ENCODE data around the gene TRIM31. TPM values are rescaled to one million over a fixed set of nuclear protein-coding genes. Genes with fewer than 3 reads are reported as not detected.

TRIM31 gene
- total and polyA plus RNA-seq, 2 experiments from 2014 or later, result not detected

DNA sequence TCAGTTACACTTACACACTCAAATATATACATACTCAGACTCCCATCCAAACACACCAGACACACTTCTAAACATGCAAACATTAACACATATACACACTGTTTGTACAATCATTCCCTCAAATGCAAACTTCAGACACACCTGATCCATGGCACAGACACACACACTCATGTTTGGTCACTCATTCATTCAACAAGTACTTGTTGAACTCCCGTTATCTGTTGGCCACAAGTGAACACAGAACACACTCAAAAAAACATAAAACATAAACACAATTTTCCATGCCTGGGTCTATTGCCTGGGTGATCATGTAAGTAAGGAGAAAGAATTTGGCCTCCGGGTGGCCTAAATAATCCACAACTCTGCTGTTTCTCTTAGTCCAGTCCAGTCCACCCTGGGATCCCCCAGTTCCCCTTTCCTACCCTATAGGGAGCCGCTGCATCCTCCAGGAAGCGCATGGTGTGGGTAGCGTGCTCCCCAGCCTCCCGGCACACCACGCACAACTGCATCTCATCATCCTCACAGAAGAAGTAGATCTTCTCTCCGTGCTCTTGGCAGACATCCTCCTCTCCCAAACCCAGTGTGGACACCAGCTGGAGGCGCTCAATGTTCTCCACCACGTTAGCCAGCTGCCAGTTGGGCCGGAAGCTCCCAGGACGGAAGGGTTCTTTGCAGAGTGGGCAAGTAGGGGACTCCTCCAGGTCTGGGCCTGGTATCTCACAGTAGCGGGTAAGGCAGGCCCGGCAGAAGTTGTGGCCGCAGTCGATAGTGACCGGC is 47.3 kb upstream of the TRIM31 start:
- H3K27me3 ChIP-seq (replicated peaks; ENCODE audit: insufficient read depth), result no peaks in the 10 kb centered on the region; the same call in 1 of the 2 replicates

DNA sequence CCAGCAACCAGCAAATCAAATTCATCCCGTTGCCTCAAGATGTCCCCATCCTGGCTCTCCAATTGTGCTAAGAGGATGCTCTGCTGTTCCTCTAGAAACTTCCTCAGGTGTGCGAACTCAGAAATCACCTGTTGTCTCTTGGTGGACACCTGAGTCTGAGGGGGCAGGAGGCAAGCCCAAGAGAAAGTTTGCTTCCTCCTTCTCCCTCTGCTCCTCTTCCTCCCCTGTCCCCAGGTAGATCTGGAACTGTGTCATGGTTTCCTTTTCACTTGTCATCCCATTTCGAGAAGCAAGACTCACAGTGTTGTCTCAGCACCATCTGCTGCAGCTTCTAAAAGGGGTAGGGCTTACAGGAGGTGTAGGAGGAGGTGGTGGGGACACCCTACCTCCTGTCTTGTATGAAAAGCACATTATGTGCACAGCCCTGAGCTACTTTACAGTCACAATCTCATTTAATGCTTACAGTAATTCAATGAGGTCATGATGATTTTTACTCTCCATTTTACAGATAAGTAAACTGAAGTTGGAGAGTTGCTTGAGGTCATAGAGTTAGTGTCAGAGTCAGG is 45.7 kb upstream of the TRIM31 start:
- no peaks in the 10 kb centered on the region for H3K27me3 ChIP-seq (replicated peaks; ENCODE audit: insufficient read depth)
- TF ChIP-seq EZH2 (IDR thresholded peaks at IDR 0.05; ENCODE audit: insufficient read depth, poor library complexity, severe bottlenecking), result no peak
- no peak for TF ChIP-seq EZH2phosphoT487 (IDR thresholded peaks at IDR 0.05; ENCODE audit: insufficient read depth, low read depth)
- H2AFZ ChIP-seq, result no peak overlapping the region
- H3K9ac ChIP-seq, result no peak overlapping the region
- peaks cover 35% of the 10 kb centered on the region for H3K4me1 ChIP-seq (ENCODE audit: insufficient read depth)
- H3K27ac ChIP-seq, result no peak overlapping the region
- no peaks in the 10 kb centered on the region for H3K9me2 ChIP-seq (ENCODE audit: insufficient read depth)
- DNase-seq, result no peak
- no peaks in the 10 kb centered on the region for H3K36me3 ChIP-seq (ENCODE audit: low read depth)
- peaks cover 15% of the 10 kb centered on the region for H3F3A ChIP-seq (ENCODE audit: insufficient read depth)
- H3K9me3 ChIP-seq (ENCODE audit: low read depth), result no peaks in the 10 kb centered on the region
- H3K4me2 ChIP-seq (ENCODE audit: unreplicated experiment), result no peak overlapping the region
- H3K4me3 ChIP-seq, result no peak overlapping the region
- H4K20me1 ChIP-seq (ENCODE audit: insufficient read depth), result no peaks in the 10 kb centered on the region
- in situ Hi-C loops (cut with MboI), result no loop called here
- WGBS, 2 experiments (ENCODE audit: low coverage in 1 of 2, low lambda C conversion rate in 2 of 2, missing lambda C conversion rate in 2 of 2), result 90 to 91% methylated on average over 3 of the region's 3 CpGs
- no peaks in the 10 kb centered on the region for H3K79me2 ChIP-seq (ENCODE audit: insufficient read depth)

More for the DNA sequence above, 47.3 kb upstream of the TRIM31 start:
- Histone ChIP-seq H2AFZ (no peak overlapping the region), H3K4me1 (ENCODE audit: insufficient read depth) (peaks cover 28% of the 10 kb centered on the region), H3K27ac (no peak overlapping the region), H3K4me2 (ENCODE audit: unreplicated experiment) (no peak overlapping the region), H3K4me3 (no peak overlapping the region), H4K20me1 (ENCODE audit: insufficient read depth) (no peaks in the 10 kb centered on the region), H3K9ac (no peak overlapping the region), H3K9me3 (ENCODE audit: low read depth) (no peaks in the 10 kb centered on the region), H3K9me2 (ENCODE audit: insufficient read depth) (no peaks in the 10 kb centered on the region), H3K36me3 (ENCODE audit: low read depth) (no peaks in the 10 kb centered on the region), H3F3A (ENCODE audit: insufficient read depth) (peaks cover 11% of the 10 kb centered on the region), H3K79me2 (ENCODE audit: insufficient read depth) (no peaks in the 10 kb centered on the region)
- no peak for TF ChIP-seq EZH2phosphoT487 (IDR thresholded peaks at IDR 0.05; ENCODE audit: insufficient read depth, low read depth)
- TF ChIP-seq EZH2 (IDR thresholded peaks at IDR 0.05; ENCODE audit: insufficient read depth, poor library complexity, severe bottlenecking), result no peak
- DNase-seq, result no peak
- 75 to 81% methylated on average over 13 to 17 of the region's 17 CpGs for WGBS, 2 experiments (ENCODE audit: low coverage in 1 of 2, low lambda C conversion rate in 2 of 2, missing lambda C conversion rate in 2 of 2)
- in situ Hi-C loops (cut with MboI), result no loop called here

DNA sequence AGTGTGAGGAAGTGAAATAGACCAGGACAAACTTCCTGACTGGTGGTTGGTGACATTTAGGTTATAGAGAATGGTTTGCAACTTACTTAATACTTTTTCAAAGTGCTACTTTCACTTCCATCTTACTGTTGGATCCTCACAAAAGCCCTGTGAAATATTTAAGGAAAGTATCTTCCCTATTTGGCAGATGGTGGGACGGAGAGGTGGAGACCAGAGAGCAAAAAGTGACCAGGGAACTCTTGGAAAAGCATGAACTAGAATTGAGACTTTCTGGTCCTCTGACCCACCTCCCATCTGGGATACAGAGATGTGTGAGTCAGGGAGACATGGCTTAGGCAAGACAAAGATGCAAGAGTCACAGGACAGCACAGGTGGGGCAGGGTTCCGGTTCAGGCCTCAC is 45.1 kb upstream of the TRIM31 start:
- WGBS, 2 experiments (ENCODE audit: low coverage in 1 of 2, low lambda C conversion rate in 2 of 2, missing lambda C conversion rate in 2 of 2), result 91 to 95% methylated on average over 2 of the region's 2 CpGs
- Histone ChIP-seq H3K4me2 (ENCODE audit: unreplicated experiment) (peak overlapping the region; percentile 10), H3K9me2 (ENCODE audit: insufficient read depth) (no peaks in the 10 kb centered on the region), H3K9ac (no peak overlapping the region), H3K27me3 (replicated peaks; ENCODE audit: insufficient read depth) (no peaks in the 10 kb centered on the region), H3K9me3 (ENCODE audit: low read depth) (no peaks in the 10 kb centered on the region), H3K4me3 (no peak overlapping the region), H4K20me1 (ENCODE audit: insufficient read depth) (no peaks in the 10 kb centered on the region), H3K36me3 (ENCODE audit: low read depth) (no peaks in the 10 kb centered on the region), H3K4me1 (ENCODE audit: insufficient read depth) (peaks cover 35% of the 10 kb centered on the region), H3K27ac (no peak overlapping the region), H3K79me2 (ENCODE audit: insufficient read depth) (no peaks in the 10 kb centered on the region), H3F3A (ENCODE audit: insufficient read depth) (peaks cover 15% of the 10 kb centered on the region), H2AFZ (no peak overlapping the region)
- DNase-seq, result no peak
- in situ Hi-C loops (cut with MboI), result no loop called here
- TF ChIP-seq EZH2phosphoT487 (IDR thresholded peaks at IDR 0.05; ENCODE audit: insufficient read depth, low read depth) (no peak), EZH2 (IDR thresholded peaks at IDR 0.05; ENCODE audit: insufficient read depth, poor library complexity, severe bottlenecking) (no peak)

DNA sequence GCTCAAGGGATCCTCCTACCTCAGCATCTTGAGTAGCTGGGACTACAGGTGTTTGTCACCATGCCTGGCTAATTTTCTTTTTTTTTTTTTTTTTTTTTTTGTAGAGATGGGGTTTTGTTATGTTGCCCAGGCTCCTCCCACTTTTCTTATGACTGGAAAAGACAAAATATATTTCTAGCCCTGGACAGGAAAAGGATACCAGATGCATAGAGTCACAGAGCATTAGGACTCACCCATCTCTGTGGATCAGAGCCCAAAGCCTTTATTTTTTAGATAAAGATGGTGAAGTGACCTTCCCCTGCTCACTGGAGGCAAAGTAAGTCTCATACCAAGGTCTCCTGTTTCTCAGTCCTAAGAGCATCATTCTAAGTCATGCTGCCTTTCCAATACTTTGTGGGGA is 44.7 kb upstream of the TRIM31 start:
- no peak overlapping the region for H2AFZ ChIP-seq
- H4K20me1 ChIP-seq (ENCODE audit: insufficient read depth), result no peaks in the 10 kb centered on the region
- in situ Hi-C loops (cut with MboI), result no loop called here
- no peaks in the 10 kb centered on the region for H3K27me3 ChIP-seq (replicated peaks; ENCODE audit: insufficient read depth)
- TF ChIP-seq EZH2phosphoT487 (IDR thresholded peaks at IDR 0.05; ENCODE audit: insufficient read depth, low read depth) (no peak), EZH2 (IDR thresholded peaks at IDR 0.05; ENCODE audit: insufficient read depth, poor library complexity, severe bottlenecking) (no peak)
- no peaks in the 10 kb centered on the region for H3K9me2 ChIP-seq (ENCODE audit: insufficient read depth)
- peak; percentile 70 for DNase-seq
- peaks cover 15% of the 10 kb centered on the region for H3F3A ChIP-seq (ENCODE audit: insufficient read depth)
- H3K36me3 ChIP-seq (ENCODE audit: low read depth), result no peaks in the 10 kb centered on the region
- no peaks in the 10 kb centered on the region for H3K79me2 ChIP-seq (ENCODE audit: insufficient read depth)
- no peak overlapping the region for H3K27ac ChIP-seq
- peaks cover 35% of the 10 kb centered on the region for H3K4me1 ChIP-seq (ENCODE audit: insufficient read depth)
- no peak overlapping the region for H3K4me3 ChIP-seq
- peak overlapping the region; percentile 10 for H3K4me2 ChIP-seq (ENCODE audit: unreplicated experiment)
- H3K9ac ChIP-seq, result no peak overlapping the region
- no peaks in the 10 kb centered on the region for H3K9me3 ChIP-seq (ENCODE audit: low read depth)

Measured in GM23248 (cell line).